ENCODE results near the gene GNG12. TPM values are rescaled to one million over a fixed set of nuclear protein-coding genes. Genes with fewer than 3 reads are reported as not detected.
"Not testable (repeated sequence)": the region's sequence is repeated elsewhere in the genome, so short reads cannot be mapped to it uniquely, and the experiment has no call there.

GNG12 gene
- total and polyA plus RNA-seq, 2 donors from 2014 or later = 46.1 to 89.3 TPM

GRCh38 chr1:67664048-67664447 is 169.2 kb downstream of the GNG12 start:
- Histone ChIP-seq H3K27ac (ENCODE audit: low read depth in 2 of 2, low read length in 2 of 2) (no peak overlapping the region), H3K9ac (ENCODE audit: low read length in 3 of 3) (no peak overlapping the region), H3K4me3 (ENCODE audit: low read length in 3 of 3) (no peak overlapping the region), H3K36me3 (ENCODE audit: control insufficient read depth in 2 of 3, insufficient read depth in 3 of 3, low read length in 3 of 3) (no peaks in the 10 kb centered on the region), H3K9me3 (ENCODE audit: control insufficient read depth in 2 of 3, insufficient read depth in 1 of 3, low read length in 3 of 3) (no peaks in the 10 kb centered on the region), H3K27me3 (ENCODE audit: control insufficient read depth, insufficient read depth, low read length) (no peaks in the 10 kb centered on the region), H3K4me1 (ENCODE audit: control insufficient read depth in 2 of 3, insufficient read depth in 2 of 3, low read depth in 1 of 3, low read length in 3 of 3) (no peaks in the 10 kb centered on the region)
- intact Hi-C loops (cut with DNase I) = no loop called here
- DNase-seq = no peak
- no peak for TF ChIP-seq CTCF (IDR thresholded peaks at IDR 0.05; ENCODE audit: borderline replicate concordance, extremely low read depth, insufficient read depth)
- FAIRE-seq = no peak

DNA sequence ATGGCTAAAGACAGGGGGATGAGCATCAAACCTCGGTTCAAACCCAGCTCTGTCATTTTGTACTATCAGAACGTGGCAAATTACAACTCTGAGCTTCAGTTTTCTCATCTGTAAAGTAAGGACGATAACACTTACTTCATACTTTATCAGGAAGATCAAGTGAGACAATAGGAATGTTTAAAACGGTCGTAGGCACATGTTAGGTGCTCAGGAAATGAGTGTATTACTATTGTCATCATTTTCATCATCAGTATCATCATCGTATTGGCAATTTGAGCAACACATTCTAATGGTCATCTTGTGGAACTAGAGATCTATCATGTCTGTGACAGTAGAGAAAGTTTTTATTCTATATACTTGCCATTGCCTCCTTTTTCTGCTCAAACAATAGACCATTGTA is 170.4 kb downstream of the GNG12 start:
- Histone ChIP-seq H3K9me3 (ENCODE audit: control insufficient read depth in 2 of 3, insufficient read depth in 1 of 3, low read length in 3 of 3) (no peaks in the 10 kb centered on the region), H3K9ac (ENCODE audit: low read length in 3 of 3) (no peak overlapping the region), H3K4me1 (ENCODE audit: control insufficient read depth in 2 of 3, insufficient read depth in 2 of 3, low read depth in 1 of 3, low read length in 3 of 3) (no peaks in the 10 kb centered on the region), H3K36me3 (ENCODE audit: control insufficient read depth in 2 of 3, insufficient read depth in 3 of 3, low read length in 3 of 3) (no peaks in the 10 kb centered on the region), H3K27me3 (ENCODE audit: control insufficient read depth, insufficient read depth, low read length) (no peaks in the 10 kb centered on the region), H3K27ac (ENCODE audit: low read depth in 2 of 2, low read length in 2 of 2) (no peak overlapping the region), H3K4me3 (ENCODE audit: low read length in 3 of 3) (no peak overlapping the region)
- DNase-seq (no peak), FAIRE-seq (no peak)
- intact Hi-C loops (cut with DNase I) = no loop called here
- no peak for TF ChIP-seq CTCF (IDR thresholded peaks at IDR 0.05; ENCODE audit: borderline replicate concordance, extremely low read depth, insufficient read depth)

DNA sequence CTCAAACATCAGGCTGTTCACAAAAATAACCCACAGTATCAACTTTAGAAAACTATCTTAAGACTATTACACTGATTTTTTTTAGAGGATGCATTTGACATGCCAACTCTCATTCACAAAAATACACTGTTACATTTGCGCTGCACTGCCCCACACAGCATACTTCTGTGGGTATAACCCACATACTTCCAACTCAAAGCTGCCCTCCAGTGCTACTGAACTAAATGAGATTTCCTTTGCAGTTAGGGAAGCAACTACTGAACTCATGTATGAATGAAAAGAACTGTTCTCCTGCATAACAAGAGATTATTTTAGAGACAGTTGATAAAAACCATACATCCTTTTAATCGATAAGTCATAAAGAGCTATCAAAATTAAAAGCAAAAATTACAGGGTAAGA is 174.0 kb downstream of the GNG12 start:
- H3K4me1 ChIP-seq (ENCODE audit: control insufficient read depth in 2 of 3, insufficient read depth in 2 of 3, low read depth in 1 of 3, low read length in 3 of 3) = no peaks in the 10 kb centered on the region
- no peak overlapping the region for H3K4me3 ChIP-seq (ENCODE audit: low read length in 3 of 3)
- H3K36me3 ChIP-seq (ENCODE audit: control insufficient read depth in 2 of 3, insufficient read depth in 3 of 3, low read length in 3 of 3) = no peaks in the 10 kb centered on the region
- FAIRE-seq (no peak), DNase-seq (no peak)
- no peak overlapping the region for H3K27ac ChIP-seq (ENCODE audit: low read depth in 2 of 2, low read length in 2 of 2)
- H3K27me3 ChIP-seq (ENCODE audit: control insufficient read depth, insufficient read depth, low read length) = no peaks in the 10 kb centered on the region
- no peaks in the 10 kb centered on the region for H3K9me3 ChIP-seq (ENCODE audit: control insufficient read depth in 2 of 3, insufficient read depth in 1 of 3, low read length in 3 of 3)
- H3K9ac ChIP-seq (ENCODE audit: low read length in 3 of 3) = no peak overlapping the region
- intact Hi-C loops (cut with DNase I) = no loop called here
- TF ChIP-seq CTCF (IDR thresholded peaks at IDR 0.05; ENCODE audit: borderline replicate concordance, extremely low read depth, insufficient read depth) = no peak

GRCh38 chr1:67657152-67657551 is 176.1 kb downstream of the GNG12 start:
- intact Hi-C loops (cut with DNase I); H3K4me1 ChIP-seq (ENCODE audit: control insufficient read depth in 2 of 3, insufficient read depth in 2 of 3, low read depth in 1 of 3, low read length in 3 of 3); DNase-seq; H3K4me3 ChIP-seq (ENCODE audit: low read length in 3 of 3); H3K36me3 ChIP-seq (ENCODE audit: control insufficient read depth in 2 of 3, insufficient read depth in 3 of 3, low read length in 3 of 3); H3K9me3 ChIP-seq (ENCODE audit: control insufficient read depth in 2 of 3, insufficient read depth in 1 of 3, low read length in 3 of 3); H3K9ac ChIP-seq (ENCODE audit: low read length in 3 of 3); H3K27me3 ChIP-seq (ENCODE audit: control insufficient read depth, insufficient read depth, low read length); FAIRE-seq; H3K27ac ChIP-seq (ENCODE audit: low read depth in 2 of 2, low read length in 2 of 2): not testable (repeated sequence)
